ENCODE results near the gene SLC39A11.
"Not testable (repeated sequence)": the region's sequence is repeated elsewhere in the genome, so short reads cannot be mapped to it uniquely, and the experiment has no call there.

DNA sequence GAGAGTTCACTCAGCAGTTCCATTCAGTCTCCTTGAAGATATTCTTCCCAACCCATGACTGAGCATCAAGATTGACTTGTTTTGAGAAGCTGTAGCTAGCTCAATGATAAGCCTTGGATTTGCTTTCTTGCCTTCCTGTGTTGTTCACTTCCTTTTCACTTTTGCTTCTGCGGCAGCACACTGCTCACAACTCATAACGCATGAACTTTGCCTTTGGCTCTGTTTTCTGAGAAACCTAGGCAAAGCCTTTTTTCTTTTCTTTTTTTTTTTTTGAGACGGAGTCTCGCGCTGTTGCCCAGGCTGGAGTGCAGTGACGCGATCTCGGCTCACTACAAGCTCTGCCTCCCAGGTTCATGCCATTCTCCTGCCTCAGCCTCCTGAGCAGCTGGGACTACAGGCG is 383.8 kb downstream of the SLC39A11 start:
- TF ChIP-seq, protein P1, sequence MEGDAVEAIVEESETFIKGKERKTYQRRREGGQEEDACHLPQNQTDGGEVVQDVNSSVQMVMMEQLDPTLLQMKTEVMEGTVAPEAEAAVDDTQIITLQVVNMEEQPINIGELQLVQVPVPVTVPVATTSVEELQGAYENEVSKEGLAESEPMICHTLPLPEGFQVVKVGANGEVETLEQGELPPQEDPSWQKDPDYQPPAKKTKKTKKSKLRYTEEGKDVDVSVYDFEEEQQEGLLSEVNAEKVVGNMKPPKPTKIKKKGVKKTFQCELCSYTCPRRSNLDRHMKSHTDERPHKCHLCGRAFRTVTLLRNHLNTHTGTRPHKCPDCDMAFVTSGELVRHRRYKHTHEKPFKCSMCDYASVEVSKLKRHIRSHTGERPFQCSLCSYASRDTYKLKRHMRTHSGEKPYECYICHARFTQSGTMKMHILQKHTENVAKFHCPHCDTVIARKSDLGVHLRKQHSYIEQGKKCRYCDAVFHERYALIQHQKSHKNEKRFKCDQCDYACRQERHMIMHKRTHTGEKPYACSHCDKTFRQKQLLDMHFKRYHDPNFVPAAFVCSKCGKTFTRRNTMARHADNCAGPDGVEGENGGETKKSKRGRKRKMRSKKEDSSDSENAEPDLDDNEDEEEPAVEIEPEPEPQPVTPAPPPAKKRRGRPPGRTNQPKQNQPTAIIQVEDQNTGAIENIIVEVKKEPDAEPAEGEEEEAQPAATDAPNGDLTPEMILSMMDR (IDR thresholded peaks at IDR 0.05) = not testable (repeated sequence)
- TF ChIP-seq POLR2A (IDR thresholded peaks at IDR 0.05) = not testable (repeated sequence)

Measured in thyroid gland (tissue), 4 donors.